B cell (primary cell): ENCODE measurements around the gene RAP1GAP. TPM values are rescaled to one million over a fixed set of nuclear protein-coding genes. Genes with fewer than 3 reads are reported as not detected.

Source experiments
- ATAC-seq: fragments of 200-7000 bp; cut with Tn5 transposase; one replicate; pipeline ENCODE4 v1.10.0; 2021; ENCODE audit warnings: low read depth, mild to moderate bottlenecking, moderate number of reproducible peaks, moderate library complexity
- CTCF ChIA-PET: fragments of 350-600 bp; sonication (Branson Sonifier 250); formaldehyde crosslinking; loops from one replicate; lab custom pipeline; 2021; ENCODE audit warnings: antibody characterized with exemption, inconsistent platforms; lab: Charles Lee
- POLR2A ChIA-PET: fragments of 350-600 bp; sonication (Branson Sonifier 250); formaldehyde crosslinking; loops from one replicate; lab custom pipeline; 2021; ENCODE audit warnings: antibody characterized with exemption; lab: Charles Lee
- DNase-seq: peaks from one replicate; pipeline ENCODE4 v3.0.0; 2013
- H2AFZ ChIP-seq: 2 replicates; pipeline ENCODE4 v1.6.1; 2012; ENCODE audit warnings: mild to moderate bottlenecking, low read depth, low read length; ENCODE audit not compliant: insufficient read depth, poor library complexity, severe bottlenecking
- H3K27ac ChIP-seq, 2 donors: 1 replicate in 1 of 2; 2 replicates in 1 of 2; pipeline ENCODE4 v1.5.1; 2012 to 2013; ENCODE audit warnings: low read length in 2 of 2, mild to moderate bottlenecking in 2 of 2, moderate library complexity in 1 of 2
- H3K27me3 ChIP-seq, 4 experiments: fragments of 200-600 bp in 1 of 4; sonication (generic) in 1 of 4; replicated peaks in 1 of 4; 1 replicate in 2 of 4; 2 replicates in 2 of 4; pipeline versions ENCODE4 v1.6.1 to v1.7.0; 2013 to 2016; ENCODE audit warnings: low read length in 3 of 4, mild to moderate bottlenecking in 2 of 4, mixed read lengths in 1 of 4, moderate library complexity in 1 of 4; ENCODE audit not compliant: insufficient read depth in 4 of 4, control insufficient read depth in 3 of 4; ENCODE audit errors: control extremely low read depth in 1 of 4
- H3K36me3 ChIP-seq, 2 experiments: replicated peaks in 1 of 2; 1 replicate in 1 of 2; 2 replicates in 1 of 2; pipeline versions ENCODE4 v1.6.1 to v1.7.1; 2013; ENCODE audit warnings: low read length in 1 of 2; ENCODE audit not compliant: insufficient read depth in 2 of 2, control insufficient read depth in 1 of 2; ENCODE audit errors: control extremely low read depth in 1 of 2, extremely low read depth in 1 of 2
- H3K4me1 ChIP-seq, 2 donors: fragments of 200-600 bp in 1 of 2; sonication (generic) in 1 of 2; 1 replicate in 1 of 2; 2 replicates in 1 of 2; pipeline versions ENCODE4 v1.5.1 to v1.6.1; 2013 to 2017; ENCODE audit warnings: low read length in 2 of 2; ENCODE audit not compliant: control insufficient read depth in 2 of 2, insufficient read depth in 2 of 2
- H3K4me2 ChIP-seq: replicated peaks from 2 replicates; pipeline ENCODE3; 2012; ENCODE audit warnings: mild to moderate bottlenecking, low read depth, low read length; ENCODE audit not compliant: poor library complexity, severe bottlenecking
- H3K4me3 ChIP-seq, 5 experiments: fragments of 200-600 bp in 1 of 5; sonication (generic) in 1 of 5; 1 replicate in 3 of 5; 2 replicates in 2 of 5; pipeline versions ENCODE4 v1.5.1 to v1.7.0; 2011 to 2016; ENCODE audit warnings: low read length in 4 of 5, mild to moderate bottlenecking in 4 of 5, low read depth in 2 of 5, control low read depth in 1 of 5, moderate library complexity in 1 of 5; ENCODE audit not compliant: insufficient read depth in 1 of 5; ENCODE audit errors: control extremely low read depth in 1 of 5, extremely low read depth in 1 of 5
- H3K79me2 ChIP-seq: fragments of 200-600 bp; sonication (generic); one replicate; pipeline ENCODE4 v1.6.0; 2016; ENCODE audit warnings: low read length; ENCODE audit not compliant: control insufficient read depth, insufficient read depth
- H3K9ac ChIP-seq: fragments of 200-600 bp; sonication (generic); 2 replicates; pipeline ENCODE4 v1.6.1; 2017; ENCODE audit warnings: mild to moderate bottlenecking, low read length, moderate library complexity
- H3K9me3 ChIP-seq, 3 donors: one replicate each; pipeline versions ENCODE4 v1.6.1 to v1.7.1; 2013; ENCODE audit warnings: low read length in 2 of 3; ENCODE audit not compliant: control insufficient read depth in 2 of 3, insufficient read depth in 1 of 3; ENCODE audit errors: control extremely low read depth in 1 of 3
- H4K20me1 ChIP-seq: 2 replicates; pipeline ENCODE4 v1.6.0; 2012; ENCODE audit warnings: mild to moderate bottlenecking, low read length; ENCODE audit not compliant: insufficient read depth, control insufficient read depth, poor library complexity, severe bottlenecking
- H3K27ac Mint-ChIP-seq: one replicate; pipeline ENCODE4 v1.8.0; 2021; ENCODE audit warnings: mixed read lengths
- H3K27me3 Mint-ChIP-seq: one replicate; pipeline ENCODE4 v1.8.0; 2021; ENCODE audit warnings: mixed read lengths
- H3K4me1 Mint-ChIP-seq: one replicate; pipeline ENCODE4 v1.8.0; 2021; ENCODE audit warnings: mixed read lengths
- H3K4me3 Mint-ChIP-seq: one replicate; pipeline ENCODE4 v1.8.0; 2021; ENCODE audit warnings: mixed read lengths
- H3K9me3 Mint-ChIP-seq: one replicate; pipeline ENCODE4 v1.8.0; 2022; ENCODE audit warnings: mixed read lengths; ENCODE audit not compliant: insufficient read depth
- CTCF ChIP-seq: fragments of 200-600 bp; IDR thresholded peaks from one replicate; pipeline ENCODE4 v1.8.0; 2022; ENCODE audit warnings: antibody characterized with exemption, mild to moderate bottlenecking
- EZH2 ChIP-seq: IDR thresholded peaks from 2 replicates; pipeline ENCODE4 v1.6.1; 2012; ENCODE audit warnings: borderline replicate concordance, low read depth, mild to moderate bottlenecking, moderate library complexity, low read length; ENCODE audit not compliant: insufficient read depth, poor library complexity, severe bottlenecking
- WGBS: methylation state at CpG from one replicate; pipeline ENCODE4 v1.1.5; 2013; ENCODE audit warnings: missing lambda C conversion rate; ENCODE audit not compliant: insufficient coverage; 5-methylcytosine and 5-hydroxymethylcytosine counted together
- intact Hi-C: fragments of 100-400 bp; cut with micrococcal nuclease; formaldehyde crosslinking; loops from one replicate; pipeline ENCODE4 v1.10.0; 2022
- polyA plus RNA-seq: library from polyadenylated mRNA; depleted of rRNA; stranded (reverse); fragments of >200 nt; gene quantifications from 2 replicates; pipeline ENCODE4 v1.2.3, GENCODE V29; 2012
- total RNA-seq, 2 donors: library from RNA; stranded (reverse); fragments of 120-200 nt in 1 of 2; gene quantifications; 1 replicate in 1 of 2; 2 replicates in 1 of 2; pipeline versions ENCODE4 v1.2.3 to v1.2.4, GENCODE V29; 2013 to 2022

Gene RAP1GAP
- total and polyA plus RNA-seq, 2 donors (not counting 1 experiment from before 2014, with no cell fraction given) = 0.07 to 0.09 TPM

GRCh38 chr1:21657456-21658190, 11.5 kb downstream of the RAP1GAP start:
- H3K27me3 Mint-ChIP-seq = peaks cover 27% of the 10 kb centered on the region
- no peak overlapping the region for H3K4me2 ChIP-seq
- no peak overlapping the region for H3K27ac Mint-ChIP-seq
- ChIA-PET CTCF (interaction anchor here (2.3 kb wide), 1 partner anchor 307 kb away, joined by 5 read pairs; no protein-coding TSS in a partner anchor), POLR2A (no interaction called here)
- H3K27ac ChIP-seq = no peak overlapping the region
- H3K9ac ChIP-seq = no peak overlapping the region
- no peak overlapping the region for H3K4me3 ChIP-seq
- intact Hi-C loops = loop anchor here (2.0 to 10.0 kb wide), 5 partner anchors 125 to 425 kb away; partner anchors contain the start of genes ALPL and USP48
- H3K9me3 Mint-ChIP-seq = no peaks in the 10 kb centered on the region
- DNase-seq (no peak), ATAC-seq (no peak)
- H3K4me1 ChIP-seq = peaks cover 6 to 7% of the 10 kb centered on the region in 2 donors
- H3K79me2 ChIP-seq = no peaks in the 10 kb centered on the region
- TF ChIP-seq CTCF = no peak
- no peak for TF ChIP-seq EZH2
- 70% methylated on average over 5 of the region's 10 CpGs for WGBS
- H3K4me1 Mint-ChIP-seq = peaks cover 5% of the 10 kb centered on the region
- H3K4me3 Mint-ChIP-seq = no peak overlapping the region
- no peak overlapping the region for H2AFZ ChIP-seq
- H3K27me3 ChIP-seq = peaks cover 0 to 33% (median 10%) of the 10 kb centered on the region in 4 experiments
- H3K36me3 ChIP-seq = no peaks in the 10 kb centered on the region
- no peaks in the 10 kb centered on the region for H4K20me1 ChIP-seq
- H3K9me3 ChIP-seq = peaks cover 0 to 7% (median 0%) of the 10 kb centered on the region in 3 donors

- Histone ChIP-seq H3K27me3 (peaks cover 0 to 33% (median 12%) of the 10 kb centered on the region in 4 experiments), H3K36me3 (no peaks in the 10 kb centered on the region), H3K79me2 (no peaks in the 10 kb centered on the region), H3K9ac (no peak overlapping the region), H2AFZ (no peak overlapping the region), H3K4me1 (peaks cover 13 to 14% of the 10 kb centered on the region in 2 donors), H3K27ac (no peak overlapping the region), H3K4me3 (no peak overlapping the region), H3K9me3 (peaks cover 0 to 11% (median 0%) of the 10 kb centered on the region in 3 donors), H4K20me1 (no peaks in the 10 kb centered on the region), H3K4me2 (no peak overlapping the region)
- DNase-seq (no peak), ATAC-seq (no peak)
- Mint-ChIP-seq H3K27me3 (peaks cover 20% of the 10 kb centered on the region), H3K9me3 (no peaks in the 10 kb centered on the region), H3K4me1 (peaks cover 19% of the 10 kb centered on the region), H3K27ac (no peak overlapping the region), H3K4me3 (no peak overlapping the region)
- CTCF ChIA-PET = no interaction called here
- WGBS = 61% methylated on average over 3 of the region's 4 CpGs
- intact Hi-C loops = loop anchor here (5.0 to 10.0 kb wide), 2 partner anchors 291 to 307 kb away; no protein-coding TSS in a partner anchor
- POLR2A ChIA-PET = no interaction called here
- TF ChIP-seq CTCF = no peak
- no peak for TF ChIP-seq EZH2
Observed at GRCh38 chr1:21655748-21656147, 13.4 kb downstream of the RAP1GAP start.
